Measurements from ENCODE around the gene KLHL30. TPM values are rescaled to one million over a fixed set of nuclear protein-coding genes. Genes with fewer than 3 reads are reported as not detected.
A peak's percentile ranks its signal among the peaks of the same experiment; 100 is the strongest.

The KLHL30 gene
- total RNA-seq, 2 donors from 2014 or later: not detected

DNA sequence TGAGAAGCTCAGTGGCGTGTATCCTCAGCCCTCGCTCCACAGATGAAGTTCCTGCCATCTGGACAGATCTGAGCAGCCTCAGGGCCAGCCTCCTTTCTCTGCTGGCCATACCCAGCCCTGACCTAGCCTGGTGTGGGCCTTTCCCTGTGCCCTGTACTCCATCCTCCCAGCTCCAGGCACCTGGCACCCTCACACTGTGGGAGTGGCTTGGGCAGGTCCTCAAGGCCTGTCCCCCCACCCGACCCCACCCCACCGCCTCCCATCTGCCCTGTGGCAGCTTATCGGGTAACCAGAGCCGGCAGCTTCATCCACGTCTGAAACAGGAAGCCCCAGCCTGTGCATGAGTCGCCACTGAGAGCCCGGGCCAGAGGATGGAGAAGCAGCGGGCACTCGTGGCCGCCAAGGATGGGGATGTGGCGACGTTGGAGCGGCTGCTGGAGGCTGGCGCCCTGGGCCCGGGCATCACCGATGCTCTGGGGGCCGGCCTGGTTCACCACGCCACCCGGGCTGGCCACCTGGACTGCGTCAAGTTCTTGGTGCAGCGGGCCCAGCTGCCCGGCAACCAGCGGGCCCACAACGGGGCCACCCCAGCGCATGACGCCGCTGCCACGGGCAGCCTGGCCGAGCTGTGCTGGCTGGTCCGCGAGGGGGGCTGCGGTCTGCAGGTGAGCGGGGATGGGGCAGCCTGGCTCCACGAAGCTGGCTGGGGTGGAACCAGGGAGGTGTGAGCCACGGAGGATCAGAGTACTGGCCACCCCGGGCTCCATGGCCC is 38.2 kb upstream of the KLHL30 start, which contains the start of gene ESPNL:
Gene ESPNL (plus strand): TSS at position 292 of the 772 bp plus-strand sequence. CDS start 80 bp downstream, at position 372.
- H3K27ac ChIP-seq (ENCODE audit: low read depth, low read length): peak within 1 kb of the TSS; percentile 29
- Mint-ChIP-seq H3K27me3 (ENCODE audit: insufficient read depth) (no peaks in the 10 kb centered on the region), H3K27ac (no peak within 1 kb of the TSS), H3K36me3 (ENCODE audit: low read depth) (no peaks in the 10 kb centered on the region), H3K4me3 (no peak within 1 kb of the TSS), H3K4me1 (peaks cover 4% of the 10 kb centered on the region), H3K9me3 (no peaks in the 10 kb centered on the region)
- peak; percentile 54 for DNase-seq
- 90 to 94% methylated on average over 16 to 37 of the region's 38 CpGs for WGBS, 2 experiments (ENCODE audit: insufficient coverage in 1 of 2, insufficient read length in 1 of 2)
- TF ChIP-seq, protein P1, sequence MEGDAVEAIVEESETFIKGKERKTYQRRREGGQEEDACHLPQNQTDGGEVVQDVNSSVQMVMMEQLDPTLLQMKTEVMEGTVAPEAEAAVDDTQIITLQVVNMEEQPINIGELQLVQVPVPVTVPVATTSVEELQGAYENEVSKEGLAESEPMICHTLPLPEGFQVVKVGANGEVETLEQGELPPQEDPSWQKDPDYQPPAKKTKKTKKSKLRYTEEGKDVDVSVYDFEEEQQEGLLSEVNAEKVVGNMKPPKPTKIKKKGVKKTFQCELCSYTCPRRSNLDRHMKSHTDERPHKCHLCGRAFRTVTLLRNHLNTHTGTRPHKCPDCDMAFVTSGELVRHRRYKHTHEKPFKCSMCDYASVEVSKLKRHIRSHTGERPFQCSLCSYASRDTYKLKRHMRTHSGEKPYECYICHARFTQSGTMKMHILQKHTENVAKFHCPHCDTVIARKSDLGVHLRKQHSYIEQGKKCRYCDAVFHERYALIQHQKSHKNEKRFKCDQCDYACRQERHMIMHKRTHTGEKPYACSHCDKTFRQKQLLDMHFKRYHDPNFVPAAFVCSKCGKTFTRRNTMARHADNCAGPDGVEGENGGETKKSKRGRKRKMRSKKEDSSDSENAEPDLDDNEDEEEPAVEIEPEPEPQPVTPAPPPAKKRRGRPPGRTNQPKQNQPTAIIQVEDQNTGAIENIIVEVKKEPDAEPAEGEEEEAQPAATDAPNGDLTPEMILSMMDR (conservative IDR thresholded peaks at IDR 0.05): no peak
- H3K9ac ChIP-seq (ENCODE audit: extremely low read depth, low read length, poor library complexity, severe bottlenecking): no peak within 1 kb of the TSS
- no peaks in the 10 kb centered on the region for H3K36me3 ChIP-seq (ENCODE audit: control insufficient read depth, insufficient read depth, low read length)
- H3K4me1 ChIP-seq (ENCODE audit: control insufficient read depth, insufficient read depth, low read length): no peaks in the 10 kb centered on the region
- H3K4me3 ChIP-seq (ENCODE audit: low read length): no peak within 1 kb of the TSS
- no peaks in the 10 kb centered on the region for H3K27me3 ChIP-seq (ENCODE audit: control insufficient read depth, insufficient read depth, low read length, poor library complexity, severe bottlenecking)
- no peaks in the 10 kb centered on the region for H3K9me3 ChIP-seq (ENCODE audit: control insufficient read depth, low read length)

- 92 to 100% methylated on average over 4 to 28 of the region's 28 CpGs for WGBS, 2 experiments (ENCODE audit: insufficient coverage in 1 of 2, insufficient read length in 1 of 2)
Measured at GRCh38 chr2:238100821-238101771, 37.4 kb upstream of the KLHL30 start.

More at GRCh38 chr2:238100821-238101771, 37.4 kb upstream of the KLHL30 start:
- Histone ChIP-seq H3K4me1 (ENCODE audit: control insufficient read depth, insufficient read depth, low read length) (no peaks in the 10 kb centered on the region), H3K4me3 (ENCODE audit: low read length) (no peak overlapping the region), H3K9ac (ENCODE audit: extremely low read depth, low read length, poor library complexity, severe bottlenecking) (no peak overlapping the region), H3K27ac (ENCODE audit: low read depth, low read length) (peak overlapping the region; percentile 29), H3K36me3 (ENCODE audit: control insufficient read depth, insufficient read depth, low read length) (no peaks in the 10 kb centered on the region), H3K9me3 (ENCODE audit: control insufficient read depth, low read length) (no peaks in the 10 kb centered on the region), H3K27me3 (ENCODE audit: control insufficient read depth, insufficient read depth, low read length, poor library complexity, severe bottlenecking) (no peaks in the 10 kb centered on the region)
- no peaks in the 10 kb centered on the region for H3K36me3 Mint-ChIP-seq (ENCODE audit: low read depth)
- TF ChIP-seq, protein P1 (conservative IDR thresholded peaks at IDR 0.05): no peak
- no peaks in the 10 kb centered on the region for H3K27me3 Mint-ChIP-seq (ENCODE audit: insufficient read depth)
- no peak overlapping the region for H3K27ac Mint-ChIP-seq
- peak; percentile 52 for DNase-seq
- peaks cover 4% of the 10 kb centered on the region for H3K4me1 Mint-ChIP-seq
- no peaks in the 10 kb centered on the region for H3K9me3 Mint-ChIP-seq
- no peak overlapping the region for H3K4me3 Mint-ChIP-seq

Data from endodermal cell (in vitro differentiated cells).